Adipose tissue (tissue), 3 donors: ENCODE measurements around the gene FBLN2. TPM values are rescaled to one million over a fixed set of nuclear protein-coding genes. Genes with fewer than 3 reads are reported as not detected.

Experiments
- H3K27ac ChIP-seq: one replicate; pipeline ENCODE4 v1.5.1; 2013; ENCODE audit warnings: low read depth, low read length
- WGBS, 3 donors: extraction: QIAGEN DNeasy Blood & Tissue Kit; methylation state at CpG; one replicate each; pipeline ENCODE4 v1.1.7; 2013; 5-methylcytosine and 5-hydroxymethylcytosine counted together
- polyA plus RNA-seq, 3 donors: library from polyadenylated mRNA; stranded (reverse); fragments of 200-250 nt; gene quantifications; one replicate each; pipeline ENCODE4 v1.2.3, GENCODE V29; 2013
- donor health status: healthy with polysubstance abuse.
- donor health status: Bipolar disorder and iron deficiency.
- donor health status: healthy.

FBLN2 gene
- polyA plus RNA-seq, 3 donors, result 10.2 to 147 (median 91.1) TPM

- H3K27ac ChIP-seq, result no peak overlapping the region
- WGBS, 3 donors, result 78 to 90% (median 89%) methylated on average over 8 to 11 of the region's 11 CpGs
Observed at GRCh38 chr3:13571264-13571663, 22.3 kb downstream of the FBLN2 start.

GRCh38 chr3:13571831-13572750, 23.2 kb downstream of the FBLN2 start:
- WGBS, 3 donors, result 84 to 94% (median 86%) methylated on average over 18 of the region's 18 CpGs
- H3K27ac ChIP-seq, result no peak overlapping the region

DNA sequence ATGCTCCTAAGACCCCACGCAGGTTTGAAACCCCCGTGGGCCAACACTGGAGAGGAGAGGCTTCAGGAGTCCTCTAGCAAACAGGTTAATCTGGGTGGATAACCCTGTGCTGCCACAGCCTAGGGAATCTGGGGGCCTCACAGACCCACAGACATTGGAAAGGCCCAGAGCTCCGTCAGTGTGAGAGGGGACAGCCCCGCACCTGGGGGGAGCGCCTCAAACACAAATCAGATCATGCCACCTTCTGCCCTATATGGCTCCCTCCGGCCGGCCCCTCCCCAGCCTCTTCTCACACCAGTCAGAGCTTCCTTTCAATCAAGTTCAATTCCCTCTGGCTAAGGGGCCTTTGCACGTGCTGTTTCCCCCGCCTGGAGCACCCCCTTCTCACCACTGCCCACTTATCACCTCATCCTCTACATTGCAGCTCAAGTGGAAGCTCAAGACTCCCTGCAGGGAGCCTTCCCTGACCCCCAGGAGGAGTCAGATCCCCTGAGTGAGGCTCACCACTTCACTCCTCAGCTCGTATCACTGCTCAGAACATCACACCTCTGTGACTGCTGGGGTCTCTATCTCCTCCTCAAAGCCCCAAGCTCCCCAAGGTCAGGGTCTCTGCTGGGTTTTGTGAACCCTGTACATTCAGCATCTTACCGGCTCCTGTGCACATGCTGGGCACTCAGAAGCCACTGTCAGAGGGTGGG, 24.1 kb downstream of the FBLN2 start:
- WGBS, 3 donors, result 90 to 92% (median 91%) methylated on average over 10 to 11 of the region's 11 CpGs

DNA sequence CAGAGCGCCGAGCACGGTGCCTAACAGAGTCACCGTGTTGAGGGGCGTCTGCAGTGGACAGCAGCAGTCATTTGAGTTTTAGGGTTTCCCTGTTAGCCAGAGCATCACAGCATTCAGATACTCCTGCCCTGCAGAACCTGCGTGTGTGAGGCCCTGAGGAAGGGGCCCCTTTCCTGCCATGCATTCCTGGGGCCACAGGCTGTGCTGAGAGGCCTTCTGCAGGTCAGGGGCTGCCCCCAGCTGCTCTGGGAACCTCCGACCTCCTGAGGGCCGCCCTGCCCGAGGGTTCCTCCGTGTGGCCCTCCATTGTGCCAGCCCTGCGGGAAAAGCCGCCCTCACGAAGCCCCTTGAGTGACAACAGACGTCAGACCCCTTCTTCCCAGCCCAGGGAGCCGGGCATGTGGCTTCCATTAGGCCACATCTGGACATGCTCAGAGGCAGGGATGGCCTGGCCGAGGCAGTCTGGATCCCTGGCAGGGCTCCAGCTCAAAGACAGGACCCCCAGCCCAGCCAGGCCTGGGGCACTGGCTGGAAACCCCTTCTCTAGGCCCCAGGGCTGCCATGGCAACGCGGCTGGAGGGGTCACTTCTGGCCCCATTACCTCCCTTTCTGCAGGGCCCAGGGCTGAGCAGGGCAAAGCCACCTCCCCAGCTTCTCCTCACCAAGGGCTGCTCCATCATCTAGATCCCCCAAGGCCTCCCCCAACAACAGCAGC, 25.3 kb downstream of the FBLN2 start:
- H3K27ac ChIP-seq, result no peak overlapping the region
- WGBS, 3 donors, result 70 to 85% (median 71%) methylated on average over 18 of the region's 18 CpGs

More for the DNA sequence above, 24.1 kb downstream of the FBLN2 start:
- no peak overlapping the region for H3K27ac ChIP-seq

DNA sequence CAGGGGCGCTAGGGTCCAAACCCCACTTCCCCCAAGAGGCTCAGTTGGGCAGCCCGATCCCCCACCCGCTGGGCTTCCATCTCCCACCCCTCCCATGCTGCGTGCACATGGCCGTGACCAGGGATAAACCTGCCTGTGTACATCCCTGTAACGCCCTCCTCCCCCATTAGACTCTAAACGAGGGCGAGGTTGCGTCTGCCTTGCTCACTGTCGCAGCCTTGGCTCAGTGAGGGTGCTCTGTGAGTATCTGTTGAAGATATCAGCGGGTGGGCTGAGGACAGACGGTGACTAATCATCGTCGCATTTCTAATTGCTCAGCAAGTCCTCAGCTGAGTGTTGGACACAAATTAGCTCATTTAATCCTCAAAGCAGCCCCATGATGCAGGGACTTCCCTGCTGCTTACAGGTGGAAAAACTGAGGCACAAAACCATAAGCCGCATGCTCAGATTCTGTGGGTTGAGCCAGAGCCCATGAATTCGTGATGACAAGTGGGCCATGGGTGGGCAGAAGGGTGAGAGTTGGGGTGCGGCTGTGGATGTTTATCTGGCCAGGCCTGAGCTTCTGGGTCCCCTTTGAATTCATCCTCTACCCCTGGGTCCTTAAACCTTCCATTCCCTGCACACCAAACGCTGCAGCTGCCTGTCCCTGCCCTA, 26.0 kb downstream of the FBLN2 start:
- 63 to 84% (median 66%) methylated on average over 17 to 18 of the region's 18 CpGs for WGBS, 3 donors
- no peak overlapping the region for H3K27ac ChIP-seq

GRCh38 chr3:13575459-13576061, 26.6 kb downstream of the FBLN2 start:
- WGBS, 3 donors, result 52 to 73% (median 54%) methylated on average over 11 of the region's 11 CpGs
- H3K27ac ChIP-seq, result no peak overlapping the region

DNA sequence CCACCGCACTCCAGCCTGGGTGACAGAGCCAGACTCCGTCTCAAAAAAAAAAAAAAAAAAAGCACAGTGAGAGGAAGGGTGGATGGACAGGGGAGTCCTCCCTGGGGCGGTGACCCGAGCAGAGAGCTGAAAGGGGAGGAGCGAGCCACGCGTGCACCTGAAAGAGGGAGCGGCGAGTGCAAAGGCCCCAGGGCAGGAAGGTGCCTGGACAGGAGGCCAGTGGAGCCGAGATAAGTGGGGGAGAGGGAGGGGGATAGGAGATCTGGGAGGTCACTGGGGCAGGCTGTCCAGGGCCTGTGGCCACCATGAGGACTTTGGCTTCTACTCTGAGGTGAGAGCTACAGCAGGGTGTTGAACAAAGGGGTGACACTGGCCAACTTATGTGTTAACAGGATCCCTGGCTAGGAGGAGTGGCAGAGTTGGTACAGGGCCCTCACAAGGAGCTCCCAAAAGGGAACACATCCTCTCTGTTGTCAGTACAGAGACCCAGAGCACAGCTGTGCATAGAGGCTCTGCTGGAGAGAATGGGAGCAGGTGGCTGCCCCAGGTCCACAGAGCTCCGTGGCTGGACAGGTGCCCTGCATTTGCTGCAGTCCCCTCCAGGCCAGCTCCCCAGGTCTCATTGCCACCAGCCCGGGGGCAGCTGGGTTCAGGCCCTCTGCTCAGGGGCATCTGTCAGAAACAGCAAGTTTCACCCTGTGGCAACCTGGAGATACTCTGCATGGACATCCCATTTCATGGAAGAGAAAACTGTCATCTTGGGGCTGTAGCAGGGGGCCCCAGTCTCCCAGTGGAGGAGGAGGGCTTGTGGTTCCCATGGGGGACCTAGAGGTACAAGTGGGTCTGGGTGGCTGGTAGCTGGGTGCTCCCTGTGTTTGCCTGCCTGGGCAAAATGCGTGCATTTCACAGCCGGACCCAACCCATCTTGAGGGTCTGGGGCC, 28.5 kb downstream of the FBLN2 start:
- WGBS, 3 donors, result 91 to 95% (median 93%) methylated on average over 12 to 13 of the region's 14 CpGs
- no peak overlapping the region for H3K27ac ChIP-seq

DNA sequence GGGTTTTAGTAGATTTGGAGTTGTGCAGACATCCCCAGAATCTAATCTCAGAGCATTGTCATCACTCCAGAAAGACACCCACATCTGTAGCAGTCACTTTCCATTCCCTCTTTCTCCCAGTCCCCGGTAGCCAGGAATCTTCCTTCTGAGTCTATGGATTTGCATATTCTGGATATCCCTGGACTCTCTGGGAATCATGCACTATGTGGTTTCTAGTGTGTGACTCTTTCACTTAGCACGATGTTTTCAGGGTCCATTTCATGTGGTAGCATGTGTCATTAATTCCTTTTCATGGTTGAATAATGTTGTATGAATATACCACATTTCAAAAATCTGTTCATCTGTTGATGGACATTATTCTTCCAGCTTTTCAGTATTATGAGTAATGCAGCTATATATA, 29.3 kb downstream of the FBLN2 start:
- 68 to 83% (median 77%) methylated on average over 2 of the region's 2 CpGs for WGBS, 3 donors
- no peak overlapping the region for H3K27ac ChIP-seq

DNA sequence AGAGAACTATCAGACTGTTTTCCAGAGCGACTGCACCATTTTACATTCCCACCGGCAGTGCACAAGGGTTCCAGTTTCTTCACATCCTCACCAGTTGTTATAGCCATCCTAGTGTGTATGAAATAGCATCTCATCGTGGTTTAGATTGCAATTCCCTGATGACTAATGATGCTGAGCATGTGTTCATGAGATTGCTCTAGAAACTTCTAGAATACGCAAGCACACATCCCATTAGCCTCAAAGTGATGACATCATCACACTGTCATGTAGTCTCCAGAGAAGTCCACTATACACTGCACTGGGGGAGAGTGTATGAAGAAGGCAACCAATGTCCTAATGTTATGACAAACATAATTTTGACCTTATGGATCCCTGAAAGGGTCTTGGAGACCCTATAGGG, 30.1 kb downstream of the FBLN2 start:
- no peak overlapping the region for H3K27ac ChIP-seq
- 62 to 86% (median 62%) methylated on average over 4 of the region's 4 CpGs for WGBS, 3 donors

- H3K27ac ChIP-seq, result no peak overlapping the region
- WGBS, 3 donors, result 67 to 73% (median 72%) methylated on average over 20 of the region's 20 CpGs
Observed at GRCh38 chr3:13580256-13581023, 31.5 kb downstream of the FBLN2 start.

DNA sequence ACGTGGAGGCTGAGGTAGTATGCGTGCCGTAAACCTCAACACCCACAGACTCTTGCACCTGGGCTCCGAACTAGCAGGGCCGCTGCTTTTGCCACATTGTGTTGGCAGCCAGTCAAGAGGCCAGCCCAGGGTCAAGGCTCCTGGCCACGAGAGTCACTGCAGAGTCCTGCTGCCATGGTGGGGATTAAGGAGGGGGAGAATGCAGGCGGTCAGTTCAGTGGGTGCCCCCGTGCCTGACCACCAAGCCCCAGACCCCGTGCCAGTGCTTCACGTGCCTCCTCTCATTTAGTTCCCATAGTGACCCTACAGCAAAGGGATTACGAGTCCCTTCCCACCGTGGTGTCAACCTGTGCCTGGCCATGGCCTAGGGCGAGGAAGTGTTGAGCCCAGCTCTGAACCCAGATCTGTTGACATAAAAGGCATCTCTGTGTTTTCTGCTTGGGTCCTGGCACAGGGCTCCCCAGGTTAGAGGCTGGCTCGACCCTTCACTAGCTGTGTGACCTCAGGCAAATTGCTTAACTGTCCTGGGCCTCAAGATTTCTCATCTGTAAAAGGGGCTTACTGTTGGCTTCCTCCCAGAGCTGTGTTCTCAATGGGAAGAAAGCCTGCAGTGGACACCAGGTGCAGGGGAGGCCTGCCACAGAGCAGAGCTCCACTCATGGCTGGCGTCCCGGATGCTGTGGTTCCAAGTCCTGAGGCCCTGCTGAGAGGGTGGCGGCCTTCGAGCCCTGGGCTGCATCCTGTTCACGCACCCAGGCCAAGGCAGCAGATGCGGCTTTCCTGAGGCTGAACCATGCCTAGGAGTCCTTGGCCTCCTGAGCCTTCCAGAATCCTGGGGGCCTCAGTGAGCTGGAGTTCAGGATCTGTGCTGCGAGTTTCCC, 32.8 kb downstream of the FBLN2 start:
- 73 to 79% (median 79%) methylated on average over 21 of the region's 21 CpGs for WGBS, 3 donors
- H3K27ac ChIP-seq, result no peak overlapping the region

- no peak overlapping the region for H3K27ac ChIP-seq
Observed at GRCh38 chr3:13582366-13583250, 33.7 kb downstream of the FBLN2 start.

GRCh38 chr3:13583251-13584180, 34.6 kb downstream of the FBLN2 start:
- WGBS, 3 donors, result 82 to 84% (median 83%) methylated on average over 15 of the region's 15 CpGs
- no peak overlapping the region for H3K27ac ChIP-seq

More at GRCh38 chr3:13582366-13583250, 33.7 kb downstream of the FBLN2 start:
- WGBS, 3 donors, result 79 to 89% (median 86%) methylated on average over 24 of the region's 24 CpGs
